HepG2 (cell line): Measurements from ENCODE around the gene ADAM10. TPM values are rescaled to one million over a fixed set of nuclear protein-coding genes. Genes with fewer than 3 reads are reported as not detected.

ENCODE experiments used
- ATAC-seq: fragments of 200-7000 bp; cut with Tn5 transposase; 3 replicates; pipeline ENCODE4 v1.9.1; 2020; ENCODE audit warnings: mild to moderate bottlenecking, moderate library complexity
- BruUV-seq: library from RNA; stranded (reverse); fragments of 400-500 nt; replicated peaks from 2 replicates; lab custom pipeline; 2021; lab: Mats Ljungman, UMichigan
- CTCF ChIA-PET: fragments of 300-600 bp; formaldehyde crosslinking; extraction: SDS; loops from one replicate; lab custom pipeline; 2021; ENCODE audit warnings: low total read pairs, inconsistent platforms, low intra/inter-chr PET ratio; lab: Yijun Ruan, JAX
- POLR2A ChIA-PET: fragments of 350-600 bp; sonication (Branson Sonifier 250); formaldehyde crosslinking; loops from one replicate; lab custom pipeline; 2020; ENCODE audit warnings: antibody characterized with exemption, inconsistent platforms; lab: Yijun Ruan, JAX
- DNase-seq: peaks from one replicate; pipeline ENCODE4 v3.0.0-alpha.2; 2015; ENCODE audit warnings: low spot score
- FAIRE-seq: peaks from 3 replicates; lab custom pipeline; 2011; peaks lifted over from hg19 to GRCh38; lab: Jason Lieb, UNC
- H2AFZ ChIP-seq: one replicate; pipeline ENCODE4 v1.6.1; 2011; ENCODE audit warnings: low read length, inconsistent platforms
- H3K27ac ChIP-seq: fragments of 300-600 bp; 3 replicates; pipeline ENCODE4 v1.8.0; 2011; ENCODE audit warnings: mixed run types, mild to moderate bottlenecking, mixed read lengths, low read length, inconsistent platforms; ENCODE audit not compliant: insufficient read depth; ENCODE audit errors: extremely low read length
- H3K27me3 ChIP-seq, 2 experiments: fragments of 200-600 bp in 1 of 2; 2 replicates in 1 of 2; 3 replicates in 1 of 2; pipeline versions ENCODE4 v1.6.0 to v1.8.0; 2011; ENCODE audit warnings: low read length in 2 of 2, mild to moderate bottlenecking in 2 of 2, moderate library complexity in 2 of 2, inconsistent platforms in 1 of 2; ENCODE audit not compliant: insufficient read depth in 2 of 2, control insufficient read depth in 1 of 2
- H3K36me3 ChIP-seq, 2 experiments: fragments of 200-600 bp in 1 of 2; replicated peaks in 1 of 2; 2 replicates in 1 of 2; 3 replicates in 1 of 2; pipeline versions ENCODE4 v1.5.1 to v1.8.0; 2011; ENCODE audit warnings: low read length in 2 of 2, inconsistent platforms in 1 of 2; ENCODE audit not compliant: insufficient read depth in 2 of 2, control insufficient read depth in 1 of 2
- H3K4me1 ChIP-seq: 2 replicates; pipeline ENCODE4 v1.5.1; 2012; ENCODE audit warnings: low read length, inconsistent platforms; ENCODE audit not compliant: insufficient read depth
- H3K4me2 ChIP-seq: 2 replicates; pipeline ENCODE4 v1.6.0; 2011; ENCODE audit warnings: low read depth, low read length, inconsistent platforms
- H3K4me3 ChIP-seq, 3 experiments: fragments of 200-600 bp in 1 of 3; sonication (generic), shearing (Covaris generic) in 1 of 3; replicated peaks in 1 of 3; 2 replicates each; pipeline ENCODE4 v1.5.1; 2011 to 2016; ENCODE audit warnings: low read length in 3 of 3, inconsistent platforms in 2 of 3, low read depth in 2 of 3, mild to moderate bottlenecking in 2 of 3, control low read depth in 1 of 3, mixed read lengths in 1 of 3; ENCODE audit not compliant: insufficient read depth in 1 of 3
- H3K79me2 ChIP-seq: one replicate; pipeline ENCODE4 v1.6.1; 2011; ENCODE audit warnings: low read length, inconsistent platforms; ENCODE audit not compliant: insufficient read depth
- H3K9ac ChIP-seq: 2 replicates; pipeline ENCODE4 v1.6.0; 2011; ENCODE audit warnings: mild to moderate bottlenecking, low read depth, low read length, inconsistent platforms; ENCODE audit not compliant: insufficient read depth
- H3K9me3 ChIP-seq: 2 replicates; pipeline ENCODE4 v1.5.1; 2012; ENCODE audit warnings: mild to moderate bottlenecking, low read length
- H4K20me1 ChIP-seq: 2 replicates; pipeline ENCODE4 v1.6.0; 2011; ENCODE audit warnings: inconsistent platforms, mild to moderate bottlenecking, low read length, moderate library complexity; ENCODE audit not compliant: insufficient read depth
- ATF3 ChIP-seq: sonication (generic); formaldehyde crosslinking; IDR thresholded peaks from 2 replicates; pipeline ENCODE4 v1.4.0; 2020; ENCODE audit warnings: missing genetic modification reagents
- BORCS8-MEF2B ChIP-seq: sonication (generic); formaldehyde crosslinking; IDR thresholded peaks from 2 replicates; pipeline ENCODE4 v1.8.0; 2022; ENCODE audit warnings: mild to moderate bottlenecking, missing genetic modification reagents
- BRCA1 ChIP-seq: sonication (generic); formaldehyde crosslinking; IDR thresholded peaks from 2 replicates; pipeline ENCODE4 v1.4.0; 2020; ENCODE audit warnings: missing genetic modification reagents
- ELF1 ChIP-seq: sonication (generic); formaldehyde crosslinking; IDR thresholded peaks from 2 replicates; pipeline ENCODE4 v1.4.0; 2020; ENCODE audit warnings: missing genetic modification reagents
- HIC2 ChIP-seq: sonication (generic); formaldehyde crosslinking; IDR thresholded peaks from 2 replicates; pipeline ENCODE4 v1.9.0; 2022; ENCODE audit warnings: low read depth, missing genetic modification reagents
- HNF1A ChIP-seq, 2 experiments: sonication (generic) in 1 of 2; formaldehyde crosslinking in 1 of 2; IDR thresholded peaks; 2 replicates each; pipeline versions ENCODE4 v1.4.0 to v1.6.1; 2016 to 2020; ENCODE audit warnings: borderline replicate concordance in 1 of 2, low read depth in 1 of 2, mild to moderate bottlenecking in 1 of 2, missing genetic modification reagents in 1 of 2
- ISX ChIP-seq: sonication (generic); formaldehyde crosslinking; conservative IDR thresholded peaks from 2 replicates; pipeline ENCODE4 v1.5.0; 2020; ENCODE audit warnings: missing genetic modification reagents
- POLR2A ChIP-seq, 2 experiments: IDR thresholded peaks; 2 replicates each; pipeline ENCODE4 v1.6.1; 2011; ENCODE audit warnings: low read depth in 2 of 2, low read length in 2 of 2, mild to moderate bottlenecking in 1 of 2, moderate library complexity in 1 of 2; ENCODE audit not compliant: insufficient read depth in 1 of 2
- SOX13 ChIP-seq, 3 experiments: fragments of 450-650 bp in 1 of 3; sonication (generic) in 1 of 3; formaldehyde crosslinking in 1 of 3; IDR thresholded peaks in 2 of 3; conservative IDR thresholded peaks in 1 of 3; 2 replicates each; pipeline versions ENCODE4 v1.5.0 to v1.6.1; 2016 to 2020; ENCODE audit warnings: antibody characterized with exemption in 1 of 3, mild to moderate bottlenecking in 1 of 3, missing compliant biosample characterization in 1 of 3, missing genetic modification reagents in 1 of 3, moderate library complexity in 1 of 3
- TP53 ChIP-seq: sonication (generic); formaldehyde crosslinking; conservative IDR thresholded peaks from 2 replicates; pipeline ENCODE4 v1.4.0; 2020; ENCODE audit warnings: missing genetic modification reagents
- ZNF549 ChIP-seq: sonication (generic); formaldehyde crosslinking; IDR thresholded peaks from 2 replicates; pipeline ENCODE4 v1.5.0; 2020; ENCODE audit warnings: missing genetic modification reagents
- ZNF572 ChIP-seq: sonication (generic); formaldehyde crosslinking; IDR thresholded peaks from 2 replicates; pipeline ENCODE4 v1.5.1; 2020; ENCODE audit warnings: mild to moderate bottlenecking, missing genetic modification reagents
- ZNF589 ChIP-seq: sonication (generic); formaldehyde crosslinking; conservative IDR thresholded peaks from 2 replicates; pipeline ENCODE4 v1.8.0; 2022; ENCODE audit warnings: mild to moderate bottlenecking, moderate library complexity, missing genetic modification reagents
- WGBS: methylation state at CpG from one replicate; pipeline ENCODE4 v1.1.6; 2017; ENCODE audit warnings: low lambda C conversion rate; 5-methylcytosine and 5-hydroxymethylcytosine counted together
- in situ Hi-C: cut with HindIII; loops from 2 replicates; pipeline ENCODE4 v1.10.0; 2017; ENCODE audit warnings: low pct_unique_long_range_greater_than_20kb; ENCODE audit not compliant: extremely low pct_ligation_motif_present
- intact Hi-C: fragments of 100-400 bp; cut with micrococcal nuclease; formaldehyde crosslinking; loops from one replicate; pipeline ENCODE4 v1.10.0; 2022; ENCODE audit not compliant: unreplicated experiment
- polyA plus RNA-seq, 8 experiments: library from polyadenylated mRNA; depleted of rRNA in 3 of 8; stranded (reverse) in 7 of 8; unstranded in 1 of 8; fragments of >200 nt; fragmentation: Illumina TruSeq in 4 of 8; extraction: Trizol in 4 of 8; gene quantifications; 2 replicates each; pipeline versions ENCODE4 v1.2.1 to v1.2.3, GENCODE V29; 2011 to 2016; ENCODE audit warnings: low read depth in 4 of 8, missing spikeins in 1 of 8, mixed read lengths in 1 of 8; ENCODE audit not compliant: insufficient read depth in 1 of 8
- total RNA-seq, 5 experiments: library from RNA; depleted of rRNA; stranded (reverse); fragments of >200 nt; fragmentation: Illumina TruSeq; extraction: Trizol; gene quantifications; 2 replicates each; pipeline ENCODE4 v1.2.3, GENCODE V29; 2016; ENCODE audit warnings: low read depth in 1 of 5

The ADAM10 gene
- total and polyA plus RNA-seq, 2 of the 13 experiments (the other 11 are each of a cell fraction or from before 2014, with no cell fraction given), result 92.7 to 125 TPM

GRCh38 chr15:58704155-58704865, 45.2 kb downstream of the ADAM10 start:
- peaks cover 4 to 19% of the 10 kb centered on the region in 2 experiments; a peak in 3 of 5 replicates for H3K36me3 ChIP-seq
- in situ Hi-C loops, result no loop called here
- TF ChIP-seq BORCS8-MEF2B (CRISPR knock-in tag) (no peak), HNF1A (IDR thresholded peaks at IDR 0.05; ENCODE audit: low read depth) (no peak), HNF1A (CRISPR knock-in tag; IDR thresholded peaks at IDR 0.05; ENCODE audit: borderline replicate concordance) (no peak), ZNF572 (CRISPR knock-in tag) (no peak), ELF1 (CRISPR knock-in tag) (no peak), ZNF549 (CRISPR knock-in tag) (no peak), TP53 (CRISPR knock-in tag) (no peak), ATF3 (no peak), BRCA1 (no peak), SOX13 (IDR thresholded peaks at IDR 0.05) (no peak), SOX13 (CRISPR knock-in tag; conservative IDR thresholded peaks at IDR 0.05 in 1 of 2, IDR thresholded peaks at IDR 0.05 in 1 of 2) (no peak), ZNF589 (CRISPR knock-in tag) (no peak), ISX (CRISPR knock-in tag) (no peak), POLR2A (IDR thresholded peaks at IDR 0.05; ENCODE audit: insufficient read depth in 1 of 2, low read depth in 2 of 2, low read length in 2 of 2) (no peak), HIC2 (CRISPR knock-in tag) (no peak)
- no peak overlapping the region for H2AFZ ChIP-seq
- H3K9ac ChIP-seq, result no peak overlapping the region
- no peaks in the 10 kb centered on the region for H3K27me3 ChIP-seq
- no peak overlapping the region for H3K4me2 ChIP-seq
- peaks cover 3% of the 10 kb centered on the region for H3K9me3 ChIP-seq
- no peaks in the 10 kb centered on the region for H4K20me1 ChIP-seq
- ChIA-PET CTCF (no interaction called here), POLR2A (no interaction called here)
- 95% methylated on average over 4 of the region's 4 CpGs for WGBS
- FAIRE-seq (no peak), DNase-seq (no peak), ATAC-seq (no peak)
- BruUV-seq, result no TSS peak
- H3K79me2 ChIP-seq, result peaks cover 56% of the 10 kb centered on the region
- H3K4me1 ChIP-seq, result 0 out of 2 replicates have a peak, but pooled peaks cover 6% of the 10 kb centered on the region
- no peak overlapping the region for H3K27ac ChIP-seq
- intact Hi-C loops, result no loop called here
- H3K4me3 ChIP-seq, result no peak overlapping the region
